ENCODE data around the gene ACOT8.

ACOT8 gene

GRCh38 chr20:45852326-45852725 lies 4.9 kb downstream of the ACOT8 start:
- DNase-seq (no peak), ATAC-seq (replicated peaks) (no peak)
- Mint-ChIP-seq H3K27ac (no peak overlapping the region), H3K36me3 (peaks cover 19 to 25% of the 10 kb centered on the region in 2 donors), H3K9me3 (no peaks in the 10 kb centered on the region), H3K4me1 (peaks cover 6 to 31% of the 10 kb centered on the region in 2 donors), H3K4me3 (no peak overlapping the region), H3K27me3 (no peaks in the 10 kb centered on the region)

GRCh38 chr20:45851501-45851900 lies 5.7 kb downstream of the ACOT8 start:
- DNase-seq: no peak
- no peaks in the 10 kb centered on the region for H3K9me3 Mint-ChIP-seq
- no peaks in the 10 kb centered on the region for H3K27me3 Mint-ChIP-seq
- H3K4me3 Mint-ChIP-seq: no peak overlapping the region
- peaks cover 5 to 28% of the 10 kb centered on the region in 2 donors for H3K4me1 Mint-ChIP-seq
- ATAC-seq (replicated peaks): no peak
- H3K36me3 Mint-ChIP-seq: peaks cover 19 to 26% of the 10 kb centered on the region in 2 donors
- no peak overlapping the region for H3K27ac Mint-ChIP-seq

- Mint-ChIP-seq H3K4me3 (no peak overlapping the region), H3K27me3 (no peaks in the 10 kb centered on the region), H3K4me1 (peaks cover 5 to 22% of the 10 kb centered on the region in 2 donors), H3K36me3 (peaks cover 19 to 29% of the 10 kb centered on the region in 2 donors), H3K9me3 (no peaks in the 10 kb centered on the region), H3K27ac (no peak overlapping the region)
- DNase-seq: no peak
- ATAC-seq (replicated peaks): no peak
These were observed 6.3 kb downstream of the ACOT8 start for GRCh38 chr20:45850926-45851325.

GRCh38 chr20:45850238-45850637 lies 7.0 kb downstream of the ACOT8 start:
- H3K27me3 Mint-ChIP-seq: no peaks in the 10 kb centered on the region
- peaks cover 5 to 18% of the 10 kb centered on the region in 2 donors for H3K4me1 Mint-ChIP-seq
- no peak overlapping the region for H3K4me3 Mint-ChIP-seq
- DNase-seq: no peak
- ATAC-seq (replicated peaks): no peak
- no peaks in the 10 kb centered on the region for H3K9me3 Mint-ChIP-seq
- H3K36me3 Mint-ChIP-seq: peaks cover 24 to 34% of the 10 kb centered on the region in 2 donors
- no peak overlapping the region for H3K27ac Mint-ChIP-seq

GRCh38 chr20:45848969-45849582 lies 8.1 kb downstream of the ACOT8 start:
- Mint-ChIP-seq H3K4me3 (no peak overlapping the region), H3K9me3 (no peaks in the 10 kb centered on the region), H3K27me3 (no peaks in the 10 kb centered on the region), H3K27ac (no peak overlapping the region), H3K4me1 (peaks cover 2 to 8% of the 10 kb centered on the region in 2 donors), H3K36me3 (peaks cover 30 to 38% of the 10 kb centered on the region in 2 donors)
- DNase-seq (no peak), ATAC-seq (replicated peaks) (no peak)

GRCh38 chr20:45848421-45848820 lies 8.8 kb downstream of the ACOT8 start:
- ATAC-seq (replicated peaks) (no peak), DNase-seq (no peak)
- H3K4me3 Mint-ChIP-seq: no peak overlapping the region
- H3K4me1 Mint-ChIP-seq: peaks cover 2 to 8% of the 10 kb centered on the region in 2 donors
- H3K9me3 Mint-ChIP-seq: no peaks in the 10 kb centered on the region
- peaks cover 33 to 37% of the 10 kb centered on the region in 2 donors for H3K36me3 Mint-ChIP-seq
- no peaks in the 10 kb centered on the region for H3K27me3 Mint-ChIP-seq
- H3K27ac Mint-ChIP-seq: no peak overlapping the region

GRCh38 chr20:45845452-45845851 lies 11.7 kb downstream of the ACOT8 start:
- H3K27me3 Mint-ChIP-seq: no peaks in the 10 kb centered on the region
- no peak for ATAC-seq (replicated peaks)
- H3K4me3 Mint-ChIP-seq: no peak overlapping the region
- H3K27ac Mint-ChIP-seq: no peak overlapping the region
- peaks cover 31 to 47% of the 10 kb centered on the region in 2 donors for H3K36me3 Mint-ChIP-seq
- DNase-seq: no peak
- H3K4me1 Mint-ChIP-seq: peaks cover 16 to 34% of the 10 kb centered on the region in 2 donors
- no peaks in the 10 kb centered on the region for H3K9me3 Mint-ChIP-seq

GRCh38 chr20:45843506-45843905 lies 13.7 kb downstream of the ACOT8 start:
- Mint-ChIP-seq H3K27me3 (no peaks in the 10 kb centered on the region), H3K36me3 (peaks cover 24 to 44% of the 10 kb centered on the region in 2 donors)
- ATAC-seq (replicated peaks): no peak

GRCh38 chr20:45842169-45842812 lies 14.9 kb downstream of the ACOT8 start:
- peaks cover 16 to 26% of the 10 kb centered on the region in 2 donors for H3K4me1 Mint-ChIP-seq
- peak overlapping the region; percentile 73 for H3K27ac Mint-ChIP-seq
- H3K4me3 Mint-ChIP-seq: peak overlapping the region; percentile 25 to 41
- peak; percentile 35 for DNase-seq
- ATAC-seq (replicated peaks): peak; percentile 98
- no peaks in the 10 kb centered on the region for H3K27me3 Mint-ChIP-seq
- H3K9me3 Mint-ChIP-seq: no peaks in the 10 kb centered on the region
- H3K36me3 Mint-ChIP-seq: peaks cover 21 to 39% of the 10 kb centered on the region in 2 donors

More at GRCh38 chr20:45843506-45843905, 13.7 kb downstream of the ACOT8 start:
- no peak for DNase-seq
- Mint-ChIP-seq H3K9me3 (no peaks in the 10 kb centered on the region), H3K4me3 (no peak overlapping the region), H3K27ac (no peak overlapping the region), H3K4me1 (peaks cover 16 to 30% of the 10 kb centered on the region in 2 donors)

GRCh38 chr20:45841407-45842129 lies 15.6 kb downstream of the ACOT8 start:
- ATAC-seq (replicated peaks): no peak
- H3K27ac Mint-ChIP-seq: peak overlapping the region; percentile 73
- no peak for DNase-seq
- H3K27me3 Mint-ChIP-seq: no peaks in the 10 kb centered on the region
- peaks cover 16 to 26% of the 10 kb centered on the region in 2 donors for H3K4me1 Mint-ChIP-seq
- peak overlapping the region in 1 of 2 donors; percentile 25 for H3K4me3 Mint-ChIP-seq
- H3K9me3 Mint-ChIP-seq: no peaks in the 10 kb centered on the region
- peaks cover 22 to 40% of the 10 kb centered on the region in 2 donors for H3K36me3 Mint-ChIP-seq

GRCh38 chr20:45840700-45841198 lies 16.4 kb downstream of the ACOT8 start:
- Mint-ChIP-seq H3K9me3 (no peaks in the 10 kb centered on the region), H3K4me3 (no peak overlapping the region), H3K36me3 (peaks cover 23 to 38% of the 10 kb centered on the region in 2 donors), H3K27me3 (no peaks in the 10 kb centered on the region), H3K4me1 (peaks cover 16 to 26% of the 10 kb centered on the region in 2 donors), H3K27ac (no peak overlapping the region)
- DNase-seq (no peak), ATAC-seq (replicated peaks) (no peak)

- Mint-ChIP-seq H3K36me3 (peaks cover 6 to 9% of the 10 kb centered on the region in 2 donors), H3K27ac (no peak overlapping the region), H3K9me3 (no peaks in the 10 kb centered on the region), H3K4me1 (peaks cover 9 to 20% of the 10 kb centered on the region in 2 donors), H3K27me3 (peaks cover 0 to 6% of the 10 kb centered on the region in 2 donors), H3K4me3 (no peak overlapping the region)
- no peak for ATAC-seq (replicated peaks)
- DNase-seq: no peak
These were observed 20.4 kb downstream of the ACOT8 start for GRCh38 chr20:45836841-45837240.

- no peak for ATAC-seq (replicated peaks)
- no peak overlapping the region for H3K4me3 Mint-ChIP-seq
- peaks cover 2 to 3% of the 10 kb centered on the region in 2 donors for H3K36me3 Mint-ChIP-seq
- no peak for DNase-seq
- peaks cover 7 to 10% of the 10 kb centered on the region in 2 donors for H3K4me1 Mint-ChIP-seq
- H3K27ac Mint-ChIP-seq: no peak overlapping the region
- H3K27me3 Mint-ChIP-seq: peaks cover 0 to 6% of the 10 kb centered on the region in 2 donors
- no peaks in the 10 kb centered on the region for H3K9me3 Mint-ChIP-seq
These were observed 21.4 kb downstream of the ACOT8 start for GRCh38 chr20:45835825-45836224.

- H3K4me3 Mint-ChIP-seq: no peak overlapping the region
- peaks cover 2 to 3% of the 10 kb centered on the region in 2 donors for H3K36me3 Mint-ChIP-seq
- peaks cover 7 to 10% of the 10 kb centered on the region in 2 donors for H3K4me1 Mint-ChIP-seq
- ATAC-seq (replicated peaks): no peak
- DNase-seq: no peak
- H3K27me3 Mint-ChIP-seq: peaks cover 0 to 6% of the 10 kb centered on the region in 2 donors
- H3K9me3 Mint-ChIP-seq: no peaks in the 10 kb centered on the region
- no peak overlapping the region for H3K27ac Mint-ChIP-seq
These were observed 21.8 kb downstream of the ACOT8 start for GRCh38 chr20:45835329-45835765.

Data from stimulated activated naive B cell treated with anti-CD40 and anti-IgM and Interleukin-4, amounts not matched to agents 10 μg/mL and 1 μg/mL and 100 μg/mL, for 72 hours (primary cell).